Measurements from ENCODE around the gene MARK1.

MARK1 gene

DNA sequence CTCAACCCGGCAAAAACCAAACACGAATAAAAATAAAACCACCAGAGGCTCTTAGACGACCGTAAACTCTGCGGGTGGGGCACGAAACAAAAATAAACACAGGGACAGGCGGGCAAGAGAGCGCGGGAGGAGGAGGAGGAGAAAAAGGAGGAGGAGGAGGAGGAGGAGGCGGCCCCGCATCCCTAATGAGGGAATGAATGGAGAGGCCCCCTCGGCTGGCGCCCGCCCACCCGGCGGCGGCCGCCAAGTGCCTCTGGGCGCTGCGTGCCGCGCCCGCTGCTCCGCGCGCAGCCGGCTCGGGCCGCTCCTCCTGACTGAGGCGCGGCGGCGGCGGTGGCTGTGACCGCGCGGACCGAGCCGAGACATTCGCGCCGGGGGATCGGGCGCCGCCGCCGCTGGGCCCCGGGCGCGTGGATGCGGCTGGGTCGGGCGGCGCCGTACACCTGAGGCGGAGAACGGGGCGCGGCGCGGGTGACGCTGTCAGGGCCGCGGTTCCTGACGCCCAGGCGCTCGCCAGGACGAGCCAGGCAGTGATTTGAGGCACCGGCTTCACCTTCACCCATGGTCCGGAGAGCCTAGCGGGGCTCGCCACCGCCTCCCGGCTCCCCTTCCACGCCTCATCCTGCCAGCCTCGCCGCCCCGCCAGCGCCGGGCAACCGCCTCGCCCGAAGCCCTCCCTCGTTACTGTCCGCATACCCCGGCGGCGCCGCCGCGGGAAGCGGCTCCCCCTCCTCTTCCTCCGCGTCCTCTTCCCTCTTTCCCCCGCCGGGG is at the start of gene MARK1:
Gene MARK1, plus strand, starts transcription at position 229 of the 771 bp plus-strand sequence. CDS start 687 bp downstream, outside the sequence.
- no peaks in the 10 kb centered on the region for H3K9me3 Mint-ChIP-seq
- H3K27ac Mint-ChIP-seq: no peak within 1 kb of the TSS
- H3K4me1 Mint-ChIP-seq: peaks cover 21% of the 10 kb centered on the region
- no peak for DNase-seq (ENCODE audit: low spot score in 2 of 2)
- peak within 1 kb of the TSS; percentile 73 for H3K4me3 Mint-ChIP-seq
- ATAC-seq: peak; percentile 68
- H3K36me3 Mint-ChIP-seq: no peaks in the 10 kb centered on the region

DNA sequence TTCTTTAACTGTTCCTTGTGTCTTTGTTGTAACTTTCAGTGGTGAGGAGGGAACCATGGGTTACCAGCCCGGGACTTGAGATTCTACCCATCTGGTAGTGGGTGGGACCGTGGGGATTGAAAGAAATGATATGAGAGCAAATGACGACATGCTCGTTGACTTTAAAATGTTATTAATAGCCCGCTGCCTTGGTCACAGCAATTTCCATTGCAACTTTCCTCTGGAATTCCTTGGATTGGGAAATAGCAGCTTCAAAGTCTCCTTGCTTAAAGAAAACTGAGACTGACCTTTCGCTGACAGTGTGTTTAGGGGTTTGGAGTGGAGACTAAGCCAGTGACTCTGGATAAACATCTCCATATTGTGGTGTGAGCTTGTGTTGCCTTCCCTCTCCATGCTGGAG is 44.2 kb upstream of the MARK1 start:
- H3K9me3 Mint-ChIP-seq: no peaks in the 10 kb centered on the region
- no peaks in the 10 kb centered on the region for H3K4me1 Mint-ChIP-seq
- no peaks in the 10 kb centered on the region for H3K36me3 Mint-ChIP-seq
- no peak overlapping the region for H3K27ac Mint-ChIP-seq
- no peak for ATAC-seq
- no peak overlapping the region for H3K4me3 Mint-ChIP-seq
- no peak for DNase-seq (ENCODE audit: low spot score in 2 of 2)

- Mint-ChIP-seq H3K27ac (no peak overlapping the region), H3K4me3 (no peak overlapping the region), H3K9me3 (peaks cover 3% of the 10 kb centered on the region), H3K36me3 (no peaks in the 10 kb centered on the region), H3K4me1 (no peaks in the 10 kb centered on the region)
- no peak for DNase-seq (ENCODE audit: low spot score in 2 of 2)
- no peak for ATAC-seq
Observed at GRCh38 chr1:220484135-220484534, 43.8 kb upstream of the MARK1 start.

DNA sequence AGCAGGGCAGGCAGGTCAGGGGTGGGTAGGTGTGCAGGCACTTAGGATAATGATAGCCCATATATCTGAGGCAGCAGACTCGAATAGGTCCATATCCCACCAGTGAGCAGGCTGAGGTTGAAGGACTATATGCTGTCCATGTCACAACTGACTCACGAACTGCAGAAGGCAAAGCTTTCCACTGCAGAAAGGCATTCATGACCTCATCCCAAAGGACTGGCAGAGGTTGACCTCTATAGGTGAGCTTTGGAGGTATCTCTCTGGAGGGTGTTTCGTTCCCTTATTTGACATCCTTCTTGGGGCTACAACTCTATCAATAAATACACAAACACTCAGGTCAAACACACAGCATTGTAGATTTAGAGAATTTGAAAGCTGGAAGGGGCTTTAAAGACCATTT is 42.8 kb upstream of the MARK1 start:
- no peak overlapping the region for H3K27ac Mint-ChIP-seq
- peak; percentile 31 for ATAC-seq

DNA sequence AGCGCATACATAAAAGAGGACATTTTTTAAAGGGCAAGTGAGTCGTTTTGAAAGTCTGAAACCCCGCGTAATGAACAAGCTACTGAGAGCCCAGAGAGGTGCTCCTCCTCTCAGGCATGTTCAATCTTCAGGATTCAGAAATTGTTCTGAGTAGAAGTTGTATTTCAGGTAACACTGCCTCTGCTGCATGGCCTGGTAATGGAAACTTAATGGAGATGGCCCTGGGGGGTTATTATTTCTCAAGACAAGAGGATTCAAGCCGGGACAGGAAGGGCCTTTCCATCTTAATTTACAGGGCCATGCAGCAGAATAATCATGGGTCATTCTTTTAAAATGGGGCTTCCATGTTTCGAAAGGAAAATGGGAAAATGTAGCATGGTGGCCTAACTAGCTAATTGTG is 42.1 kb upstream of the MARK1 start:
- Mint-ChIP-seq H3K4me3 (no peak overlapping the region), H3K36me3 (no peaks in the 10 kb centered on the region), H3K4me1 (no peaks in the 10 kb centered on the region), H3K9me3 (peaks cover 4% of the 10 kb centered on the region), H3K27ac (no peak overlapping the region)
- no peak for ATAC-seq
- no peak for DNase-seq (ENCODE audit: low spot score in 2 of 2)

More for the DNA sequence above, 42.8 kb upstream of the MARK1 start:
- H3K9me3 Mint-ChIP-seq: peaks cover 4% of the 10 kb centered on the region
- H3K4me3 Mint-ChIP-seq: no peak overlapping the region
- DNase-seq (ENCODE audit: low spot score in 2 of 2): no peak
- H3K4me1 Mint-ChIP-seq: no peaks in the 10 kb centered on the region
- H3K36me3 Mint-ChIP-seq: no peaks in the 10 kb centered on the region

GRCh38 chr1:220487297-220487820 is 40.6 kb upstream of the MARK1 start:
- DNase-seq (ENCODE audit: low spot score in 2 of 2) (no peak), ATAC-seq (peak; percentile 52)
- no peaks in the 10 kb centered on the region for H3K4me1 Mint-ChIP-seq
- no peaks in the 10 kb centered on the region for H3K36me3 Mint-ChIP-seq
- H3K27ac Mint-ChIP-seq: no peak overlapping the region
- peaks cover 4% of the 10 kb centered on the region for H3K9me3 Mint-ChIP-seq
- H3K4me3 Mint-ChIP-seq: no peak overlapping the region

DNA sequence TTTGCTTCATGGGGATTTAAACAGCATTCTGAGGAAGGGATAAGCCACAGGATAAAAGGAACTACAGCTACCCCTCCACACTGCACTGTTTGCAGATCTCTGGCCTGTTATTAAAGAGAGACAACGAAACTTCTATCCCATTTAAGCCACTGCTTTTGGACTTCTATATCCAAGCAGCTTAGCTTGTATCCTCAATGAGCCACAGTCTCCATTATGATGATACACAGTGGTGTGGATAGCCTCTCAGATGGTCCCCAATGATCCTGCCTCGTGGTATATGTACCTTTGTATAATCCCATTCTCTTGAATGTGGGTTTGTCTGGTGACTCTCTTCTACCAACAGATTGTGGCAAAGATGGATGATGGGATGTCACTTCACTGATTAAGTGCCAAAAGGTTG is 36.0 kb upstream of the MARK1 start:
- Mint-ChIP-seq H3K4me1 (no peaks in the 10 kb centered on the region), H3K36me3 (no peaks in the 10 kb centered on the region), H3K9me3 (peaks cover 4% of the 10 kb centered on the region), H3K4me3 (no peak overlapping the region), H3K27ac (no peak overlapping the region)
- DNase-seq (ENCODE audit: low spot score in 2 of 2) (no peak), ATAC-seq (no peak)

GRCh38 chr1:220497220-220497947 is 30.6 kb upstream of the MARK1 start:
- DNase-seq (ENCODE audit: low spot score in 2 of 2) (no peak), ATAC-seq (no peak)
- Mint-ChIP-seq H3K36me3 (no peaks in the 10 kb centered on the region), H3K4me3 (no peak overlapping the region), H3K9me3 (no peaks in the 10 kb centered on the region), H3K4me1 (no peaks in the 10 kb centered on the region), H3K27ac (no peak overlapping the region)

GRCh38 chr1:220498188-220498587 is 29.7 kb upstream of the MARK1 start:
- DNase-seq (ENCODE audit: low spot score in 2 of 2): no peak

GRCh38 chr1:220500372-220500771 is 27.6 kb upstream of the MARK1 start:
- H3K27ac Mint-ChIP-seq: no peak overlapping the region
- no peaks in the 10 kb centered on the region for H3K36me3 Mint-ChIP-seq
- no peaks in the 10 kb centered on the region for H3K9me3 Mint-ChIP-seq
- no peak overlapping the region for H3K4me3 Mint-ChIP-seq
- no peak for DNase-seq (ENCODE audit: low spot score in 2 of 2)
- ATAC-seq: no peak
- no peaks in the 10 kb centered on the region for H3K4me1 Mint-ChIP-seq

More at GRCh38 chr1:220498188-220498587, 29.7 kb upstream of the MARK1 start:
- Mint-ChIP-seq H3K4me3 (no peak overlapping the region), H3K4me1 (no peaks in the 10 kb centered on the region), H3K9me3 (no peaks in the 10 kb centered on the region), H3K27ac (no peak overlapping the region), H3K36me3 (no peaks in the 10 kb centered on the region)
- no peak for ATAC-seq

DNA sequence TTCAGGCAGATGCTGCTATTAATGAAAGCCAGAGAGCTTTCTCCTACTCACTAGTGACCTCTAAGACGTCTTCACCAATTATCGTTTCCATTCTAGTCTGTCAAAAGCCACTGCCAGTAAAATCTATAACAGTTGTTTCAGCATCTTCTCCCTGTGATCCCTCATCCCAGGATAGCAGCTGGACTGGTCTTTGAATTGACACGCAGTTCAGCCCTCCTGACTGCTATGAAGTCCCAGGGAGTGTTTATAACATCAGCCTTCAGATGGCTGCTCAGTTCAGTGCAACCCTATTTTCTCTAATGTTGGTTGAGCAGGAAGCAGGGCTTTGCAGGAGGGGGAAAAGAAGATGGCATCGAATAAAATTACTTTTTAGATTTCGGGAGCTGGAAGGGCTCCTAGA is 23.6 kb upstream of the MARK1 start:
- Mint-ChIP-seq H3K4me1 (no peaks in the 10 kb centered on the region), H3K27ac (no peak overlapping the region), H3K36me3 (no peaks in the 10 kb centered on the region), H3K4me3 (no peak overlapping the region), H3K9me3 (no peaks in the 10 kb centered on the region)
- DNase-seq (ENCODE audit: low spot score in 2 of 2) (no peak), ATAC-seq (no peak)

GRCh38 chr1:220507085-220507484 is 20.9 kb upstream of the MARK1 start:
- Mint-ChIP-seq H3K4me3 (no peak overlapping the region), H3K36me3 (no peaks in the 10 kb centered on the region), H3K27ac (no peak overlapping the region), H3K4me1 (no peaks in the 10 kb centered on the region), H3K9me3 (no peaks in the 10 kb centered on the region)
- ATAC-seq: no peak
- DNase-seq (ENCODE audit: low spot score in 2 of 2): no peak

DNA sequence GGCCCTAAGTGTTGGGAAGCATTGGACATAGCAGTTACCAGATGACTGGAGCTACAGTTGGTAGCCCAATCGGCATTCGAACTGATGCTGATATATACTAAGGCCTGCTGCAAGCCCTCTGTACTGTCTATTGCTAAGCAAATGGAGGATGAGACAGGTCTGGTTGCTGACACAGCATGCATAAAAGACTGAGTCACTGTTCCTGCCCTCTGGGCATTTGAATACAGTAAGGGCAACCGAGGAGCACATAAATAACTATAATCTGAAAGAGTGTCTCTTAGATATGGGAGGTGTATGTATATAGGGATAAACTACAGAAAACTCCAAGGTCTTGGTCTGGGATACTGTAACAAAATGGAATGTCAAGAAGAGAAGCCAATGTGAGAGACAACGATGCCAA is 16.8 kb upstream of the MARK1 start:
- Mint-ChIP-seq H3K27ac (no peak overlapping the region), H3K4me1 (no peaks in the 10 kb centered on the region), H3K4me3 (no peak overlapping the region), H3K9me3 (no peaks in the 10 kb centered on the region), H3K36me3 (no peaks in the 10 kb centered on the region)
- ATAC-seq: no peak
- no peak for DNase-seq (ENCODE audit: low spot score in 2 of 2)

DNA sequence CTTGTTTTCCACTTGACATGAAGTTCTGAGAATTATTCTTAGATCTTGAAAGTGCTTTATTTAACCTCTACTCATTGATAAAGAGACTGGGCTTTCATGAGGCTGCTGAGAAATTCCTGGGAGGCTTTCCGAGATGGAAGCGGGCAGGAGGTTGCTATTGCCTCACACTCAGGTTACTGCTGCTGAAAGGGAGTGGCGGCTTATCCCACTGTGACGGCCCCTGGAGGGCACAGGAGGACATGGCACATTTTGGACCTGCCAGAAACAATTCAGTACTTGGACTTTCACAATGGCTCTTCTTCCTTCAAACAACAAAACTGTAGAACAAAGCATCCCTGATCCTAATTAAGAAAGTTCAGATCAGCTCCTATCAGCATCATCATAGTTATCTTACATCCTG is 16.2 kb upstream of the MARK1 start:
- DNase-seq (ENCODE audit: low spot score in 2 of 2): no peak
- no peak for ATAC-seq
- Mint-ChIP-seq H3K4me3 (no peak overlapping the region), H3K9me3 (no peaks in the 10 kb centered on the region), H3K4me1 (no peaks in the 10 kb centered on the region), H3K36me3 (no peaks in the 10 kb centered on the region), H3K27ac (no peak overlapping the region)

- Mint-ChIP-seq H3K27ac (no peak overlapping the region), H3K4me3 (no peak overlapping the region), H3K4me1 (no peaks in the 10 kb centered on the region), H3K36me3 (no peaks in the 10 kb centered on the region), H3K9me3 (no peaks in the 10 kb centered on the region)
- DNase-seq (ENCODE audit: low spot score in 2 of 2) (no peak), ATAC-seq (no peak)
Observed at GRCh38 chr1:220513834-220514233, 14.1 kb upstream of the MARK1 start.

- ATAC-seq: no peak
- Mint-ChIP-seq H3K27ac (no peak overlapping the region), H3K4me1 (no peaks in the 10 kb centered on the region)
Observed at GRCh38 chr1:220514256-220514655, 13.7 kb upstream of the MARK1 start.

More at GRCh38 chr1:220514256-220514655, 13.7 kb upstream of the MARK1 start:
- Mint-ChIP-seq H3K4me3 (no peak overlapping the region), H3K36me3 (no peaks in the 10 kb centered on the region), H3K9me3 (no peaks in the 10 kb centered on the region)
- no peak for DNase-seq (ENCODE audit: low spot score in 2 of 2)
